Measurements from ENCODE around the gene OR7G1. TPM values are rescaled to one million over a fixed set of nuclear protein-coding genes. Genes with fewer than 3 reads are reported as not detected.

The OR7G1 gene
- not detected in 5 replicates for total RNA-seq (2022; extraction: Qiagen RNA extraction)

DNA sequence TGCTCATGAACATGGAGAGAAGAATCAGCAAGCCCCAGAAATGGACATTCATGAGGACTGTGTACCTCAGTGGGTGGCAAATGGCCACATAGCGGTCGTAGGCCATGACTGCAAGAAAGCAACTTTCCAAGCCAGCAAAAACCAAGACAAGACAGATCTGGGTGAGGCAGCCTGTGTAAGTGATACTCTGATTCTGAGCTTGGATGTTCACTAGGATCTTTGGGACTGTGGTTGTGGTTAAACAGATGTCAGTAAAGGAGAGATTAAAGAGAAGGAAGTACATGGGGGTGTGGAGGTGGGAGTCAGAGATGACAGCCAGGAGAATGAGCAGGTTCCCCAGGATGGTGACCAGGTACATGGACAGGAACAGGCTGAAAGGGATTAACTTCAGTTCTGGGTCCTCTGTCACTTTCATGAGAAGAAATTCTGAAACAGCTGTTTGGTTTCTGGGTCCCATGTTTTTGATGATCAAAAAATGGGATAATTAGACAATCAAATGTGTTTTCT lies at the start of gene OR7G1:
Gene OR7G1 (minus strand): TSS at position 457 of the 507 bp plus-strand sequence. CDS start 0 bp downstream, at position 457.

GRCh38 chr19:9140159-9140874 lies 24.8 kb upstream of the OR7G1 start, which contains the start of gene ZNF317:
Gene ZNF317, plus strand, starts transcription at chr19:9140397. Its CDS starts 15,620 bp downstream, at chr19:9156017.

DNA sequence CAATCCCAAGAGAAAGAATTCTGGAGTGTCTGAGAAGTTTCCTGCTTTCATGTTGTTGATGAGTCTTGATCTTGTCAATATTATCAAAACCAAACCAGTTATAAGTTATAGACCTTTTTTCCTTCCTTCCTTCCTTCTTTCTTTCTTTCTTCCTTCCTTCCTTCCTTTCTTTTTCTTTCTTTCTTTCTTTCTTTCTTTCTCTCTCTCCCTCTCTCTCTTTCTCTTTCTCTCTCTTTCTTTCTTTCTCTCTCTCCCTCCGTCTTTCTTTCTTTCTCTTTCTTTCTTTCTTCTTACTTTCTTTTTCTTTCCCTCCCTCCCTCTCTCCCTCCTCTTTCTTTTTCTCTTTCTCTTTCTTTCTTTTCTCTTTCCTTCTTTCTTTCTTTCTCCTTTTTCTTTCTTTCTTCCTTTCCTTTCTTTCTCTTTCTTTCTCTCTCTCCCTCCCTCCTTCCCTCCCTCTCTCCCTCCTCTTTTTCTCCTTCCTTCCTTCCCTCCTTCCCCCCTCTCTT lies 11.4 kb upstream of the OR7G1 start, which contains the start of gene OR7G3:
Gene OR7G3 (minus strand): TSS at position 51 of the 506 bp plus-strand sequence. CDS start 0 bp downstream, at position 51.

GRCh38 chr19:9107375-9107774 lies 8.2 kb downstream of the OR7G1 start, which contains the start of gene OR7G2:
Gene OR7G2, minus strand, starts transcription at chr19:9107475. Its CDS starts 4,232 bp downstream, at chr19:9103243.

DNA sequence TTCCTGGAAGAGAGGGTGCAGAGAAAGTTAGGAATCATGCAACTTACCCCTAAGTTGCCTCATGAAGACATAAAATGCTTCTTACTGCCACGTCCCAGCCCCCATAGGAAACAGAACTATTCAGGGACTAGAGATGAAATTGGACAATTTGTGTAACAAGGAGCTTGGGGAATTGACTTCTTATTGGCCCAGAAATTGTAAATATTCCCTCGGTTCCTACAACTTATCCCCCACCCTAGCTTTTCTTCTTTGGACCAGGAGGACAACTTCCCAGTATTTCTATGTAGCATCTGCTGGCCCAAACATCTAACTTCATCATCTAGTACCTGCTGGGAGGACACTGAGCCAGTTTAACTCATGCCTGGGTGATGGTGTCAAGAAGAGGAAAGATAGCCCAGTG lies 28.8 kb downstream of the OR7G1 start, which contains the start of gene OR1M1:
Gene OR1M1 (plus strand): TSS at position 301 of the 400 bp plus-strand sequence. CDS start 6,184 bp downstream, outside the sequence.

Other genes starting within 250 kb of the OR7G1 start
- gene MUC16, start 105.4 kb downstream of the OR7G1 start, total RNA-seq (2022; extraction: Qiagen RNA extraction): 0.02 to 0.13 TPM (median 0.05 TPM) in 5 replicates
- not detected in 5 replicates for gene OR1M1, start 28.7 kb downstream of the OR7G1 start, total RNA-seq (2022; extraction: Qiagen RNA extraction)
- gene OR7G2, start 8.3 kb downstream of the OR7G1 start, total RNA-seq (2022; extraction: Qiagen RNA extraction): not detected in 5 replicates
- gene OR7G3, start 11.2 kb upstream of the OR7G1 start, total RNA-seq (2022; extraction: Qiagen RNA extraction): not detected in 5 replicates
- gene ZNF317, start 24.6 kb upstream of the OR7G1 start, total RNA-seq (2022; extraction: Qiagen RNA extraction): 17.2 to 23.1 TPM (median 18.9 TPM) in 5 replicates
- gene OR7D2, start 63.2 kb upstream of the OR7G1 start, total RNA-seq (2022; extraction: Qiagen RNA extraction): not detected in 5 replicates
- not detected in 5 replicates for gene OR7D4, start 103.8 kb upstream of the OR7G1 start, total RNA-seq (2022; extraction: Qiagen RNA extraction)
- gene OR7E24, start 135.2 kb upstream of the OR7G1 start, total RNA-seq (2022; extraction: Qiagen RNA extraction): not detected in 5 replicates
- 0.70 to 2.1 TPM (median 1.4 TPM) in 5 replicates for gene ZNF699, start 194.1 kb upstream of the OR7G1 start, total RNA-seq (2022; extraction: Qiagen RNA extraction)
- gene ZNF559, start 208.4 kb upstream of the OR7G1 start, total RNA-seq (2022; extraction: Qiagen RNA extraction): 4.4 to 4.9 TPM (median 4.5 TPM) in 5 replicates
- gene ZNF177, start 247.2 kb upstream of the OR7G1 start, total RNA-seq (2022; extraction: Qiagen RNA extraction): 0.30 to 0.76 TPM (median 0.41 TPM) in 5 replicates